ENCODE measurements around the gene BAHCC1. TPM values are rescaled to one million over a fixed set of nuclear protein-coding genes. Genes with fewer than 3 reads are reported as not detected.

Gene BAHCC1
- total RNA-seq, 2 donors from 2014 or later: 0.22 to 0.29 TPM

GRCh38 chr17:81494626-81495377 is 99.5 kb downstream of the BAHCC1 start:
- DNase-seq: no peak
- Mint-ChIP-seq H3K4me3 (no peak overlapping the region), H3K4me1 (peaks cover 2% of the 10 kb centered on the region), H3K27ac (no peak overlapping the region), H3K27me3 (no peaks in the 10 kb centered on the region), H3K36me3 (ENCODE audit: low read depth) (no peaks in the 10 kb centered on the region)
- peak; percentile 47 for ATAC-seq
- no peaks in the 10 kb centered on the region for H3K9me3 ChIP-seq (ENCODE audit: control insufficient read depth, low read length, poor library complexity, severe bottlenecking)

- DNase-seq: no peak
- Mint-ChIP-seq H3K27ac (no peak overlapping the region), H3K4me1 (peaks cover 2% of the 10 kb centered on the region), H3K4me3 (no peak overlapping the region), H3K27me3 (no peaks in the 10 kb centered on the region), H3K36me3 (ENCODE audit: low read depth) (no peaks in the 10 kb centered on the region)
- no peak for ATAC-seq
- H3K9me3 ChIP-seq (ENCODE audit: control insufficient read depth, low read length, poor library complexity, severe bottlenecking): no peaks in the 10 kb centered on the region
Observed at GRCh38 chr17:81498953-81499600, 103.8 kb downstream of the BAHCC1 start.

GRCh38 chr17:81499601-81499970 is 104.3 kb downstream of the BAHCC1 start:
- H3K27ac Mint-ChIP-seq: no peak overlapping the region
- ATAC-seq (no peak), DNase-seq (no peak)
- no peaks in the 10 kb centered on the region for H3K36me3 Mint-ChIP-seq (ENCODE audit: low read depth)
- no peaks in the 10 kb centered on the region for H3K9me3 ChIP-seq (ENCODE audit: control insufficient read depth, low read length, poor library complexity, severe bottlenecking)
- peaks cover 2% of the 10 kb centered on the region for H3K4me1 Mint-ChIP-seq
- no peaks in the 10 kb centered on the region for H3K27me3 Mint-ChIP-seq
- no peak overlapping the region for H3K4me3 Mint-ChIP-seq

- no peaks in the 10 kb centered on the region for H3K36me3 Mint-ChIP-seq (ENCODE audit: low read depth)
- H3K4me1 Mint-ChIP-seq: no peaks in the 10 kb centered on the region
- H3K27me3 Mint-ChIP-seq: no peaks in the 10 kb centered on the region
- no peaks in the 10 kb centered on the region for H3K9me3 ChIP-seq (ENCODE audit: control insufficient read depth, low read length, poor library complexity, severe bottlenecking)
- H3K27ac Mint-ChIP-seq: no peak overlapping the region
- ATAC-seq (no peak), DNase-seq (no peak)
- no peak overlapping the region for H3K4me3 Mint-ChIP-seq
Observed at GRCh38 chr17:81500047-81500446, 104.8 kb downstream of the BAHCC1 start.

DNA sequence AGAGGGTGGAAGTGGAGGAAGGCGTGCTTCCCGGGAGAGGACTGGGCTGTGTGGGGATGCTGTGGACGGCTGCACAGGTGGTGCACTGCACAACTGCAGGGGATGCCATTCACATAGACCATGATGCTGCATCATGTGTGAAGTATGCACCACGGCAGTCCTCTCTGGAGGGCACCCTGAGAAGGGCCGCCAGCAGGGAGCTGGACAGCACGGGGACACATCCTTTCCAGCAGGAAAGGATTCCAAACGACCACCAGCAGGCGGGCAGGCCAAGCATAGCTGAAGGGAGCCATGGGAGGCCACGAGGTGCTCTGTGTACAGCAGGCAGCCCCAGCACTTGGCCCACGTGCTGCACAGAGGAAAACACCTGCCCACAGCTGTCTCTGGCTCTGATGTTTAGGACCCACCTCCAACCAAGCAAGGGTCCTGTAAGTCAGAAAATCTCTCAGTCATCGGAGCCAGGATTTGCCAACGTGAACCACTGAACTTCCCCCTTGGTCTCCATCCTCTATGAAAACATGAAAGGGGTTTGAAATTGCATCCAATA is 107.3 kb downstream of the BAHCC1 start:
- no peak overlapping the region for H3K27ac Mint-ChIP-seq

GRCh38 chr17:81503619-81504018 is 108.4 kb downstream of the BAHCC1 start:
- no peaks in the 10 kb centered on the region for H3K36me3 Mint-ChIP-seq (ENCODE audit: low read depth)

More for the DNA sequence above, 107.3 kb downstream of the BAHCC1 start:
- H3K4me1 Mint-ChIP-seq: peaks cover 1% of the 10 kb centered on the region
- no peak overlapping the region for H3K4me3 Mint-ChIP-seq
- ATAC-seq (peak; percentile 53), DNase-seq (no peak)
- H3K9me3 ChIP-seq (ENCODE audit: control insufficient read depth, low read length, poor library complexity, severe bottlenecking): no peaks in the 10 kb centered on the region
- no peaks in the 10 kb centered on the region for H3K36me3 Mint-ChIP-seq (ENCODE audit: low read depth)
- no peaks in the 10 kb centered on the region for H3K27me3 Mint-ChIP-seq

GRCh38 chr17:81508639-81509206 is 113.5 kb downstream of the BAHCC1 start:
- H3K27ac Mint-ChIP-seq: peak overlapping the region; percentile 99
- H3K9me3 ChIP-seq (ENCODE audit: control insufficient read depth, low read length, poor library complexity, severe bottlenecking): no peaks in the 10 kb centered on the region
- peaks cover 16% of the 10 kb centered on the region for H3K36me3 Mint-ChIP-seq (ENCODE audit: low read depth)
- H3K4me3 Mint-ChIP-seq: peak overlapping the region; percentile 99
- peaks cover 41% of the 10 kb centered on the region for H3K4me1 Mint-ChIP-seq
- DNase-seq: no peak
- ATAC-seq: no peak
- peaks cover 5% of the 10 kb centered on the region for H3K27me3 Mint-ChIP-seq

More at GRCh38 chr17:81503619-81504018, 108.4 kb downstream of the BAHCC1 start:
- Mint-ChIP-seq H3K4me3 (peak overlapping the region; percentile 59), H3K27ac (no peak overlapping the region), H3K4me1 (peaks cover 7% of the 10 kb centered on the region), H3K27me3 (no peaks in the 10 kb centered on the region)
- ATAC-seq (no peak), DNase-seq (no peak)
- H3K9me3 ChIP-seq (ENCODE audit: control insufficient read depth, low read length, poor library complexity, severe bottlenecking): no peaks in the 10 kb centered on the region

DNA sequence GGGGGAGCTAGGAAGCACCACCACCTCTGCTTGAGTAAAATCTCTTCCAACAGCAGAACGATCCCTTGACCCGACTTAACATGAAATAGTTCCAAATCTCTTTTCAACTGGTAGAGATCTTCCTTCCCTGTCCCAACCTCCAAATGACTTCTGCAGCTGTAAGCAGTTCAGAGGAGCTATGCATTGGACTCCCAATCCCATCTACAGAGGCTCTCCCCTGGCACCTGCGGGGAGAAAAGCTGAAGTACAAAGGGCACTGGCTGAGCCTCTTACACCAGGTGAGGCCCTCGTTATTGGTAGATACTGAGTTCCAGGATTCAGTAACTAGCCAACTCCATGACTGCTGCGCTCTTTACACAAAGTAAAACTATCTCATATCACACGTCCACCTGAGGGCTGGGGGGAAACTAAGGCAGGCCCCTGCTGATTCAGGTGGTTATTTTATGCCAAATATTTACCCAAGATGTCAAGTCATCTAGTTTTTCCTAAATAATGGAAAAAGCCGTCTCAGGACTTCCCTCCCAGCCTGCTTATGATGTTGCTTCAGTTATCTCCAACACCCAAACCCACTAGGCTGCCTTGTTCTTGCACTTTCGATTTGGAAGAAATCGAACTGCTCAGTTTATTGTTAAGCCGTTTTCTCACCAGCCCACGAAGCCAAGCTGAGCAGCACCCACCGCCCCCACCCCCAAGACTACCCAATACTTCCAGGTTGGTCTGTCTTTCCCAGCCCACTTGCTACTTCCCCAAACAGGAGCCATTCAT is 114.1 kb downstream of the BAHCC1 start:
- Mint-ChIP-seq H3K4me1 (peaks cover 41% of the 10 kb centered on the region), H3K4me3 (peak overlapping the region; percentile 99), H3K27ac (peak overlapping the region; percentile 99), H3K27me3 (peaks cover 5% of the 10 kb centered on the region), H3K36me3 (ENCODE audit: low read depth) (peaks cover 16% of the 10 kb centered on the region)
- ATAC-seq: no peak
- DNase-seq: no peak
- H3K9me3 ChIP-seq (ENCODE audit: control insufficient read depth, low read length, poor library complexity, severe bottlenecking): no peaks in the 10 kb centered on the region

GRCh38 chr17:81509972-81510784 is 114.9 kb downstream of the BAHCC1 start:
- peak overlapping the region; percentile 99 for H3K4me3 Mint-ChIP-seq
- no peak for DNase-seq
- H3K9me3 ChIP-seq (ENCODE audit: control insufficient read depth, low read length, poor library complexity, severe bottlenecking): no peaks in the 10 kb centered on the region
- H3K27me3 Mint-ChIP-seq: peaks cover 5% of the 10 kb centered on the region
- peak overlapping the region; percentile 99 for H3K27ac Mint-ChIP-seq
- peaks cover 16% of the 10 kb centered on the region for H3K36me3 Mint-ChIP-seq (ENCODE audit: low read depth)
- H3K4me1 Mint-ChIP-seq: peaks cover 42% of the 10 kb centered on the region
- no peak for ATAC-seq

DNA sequence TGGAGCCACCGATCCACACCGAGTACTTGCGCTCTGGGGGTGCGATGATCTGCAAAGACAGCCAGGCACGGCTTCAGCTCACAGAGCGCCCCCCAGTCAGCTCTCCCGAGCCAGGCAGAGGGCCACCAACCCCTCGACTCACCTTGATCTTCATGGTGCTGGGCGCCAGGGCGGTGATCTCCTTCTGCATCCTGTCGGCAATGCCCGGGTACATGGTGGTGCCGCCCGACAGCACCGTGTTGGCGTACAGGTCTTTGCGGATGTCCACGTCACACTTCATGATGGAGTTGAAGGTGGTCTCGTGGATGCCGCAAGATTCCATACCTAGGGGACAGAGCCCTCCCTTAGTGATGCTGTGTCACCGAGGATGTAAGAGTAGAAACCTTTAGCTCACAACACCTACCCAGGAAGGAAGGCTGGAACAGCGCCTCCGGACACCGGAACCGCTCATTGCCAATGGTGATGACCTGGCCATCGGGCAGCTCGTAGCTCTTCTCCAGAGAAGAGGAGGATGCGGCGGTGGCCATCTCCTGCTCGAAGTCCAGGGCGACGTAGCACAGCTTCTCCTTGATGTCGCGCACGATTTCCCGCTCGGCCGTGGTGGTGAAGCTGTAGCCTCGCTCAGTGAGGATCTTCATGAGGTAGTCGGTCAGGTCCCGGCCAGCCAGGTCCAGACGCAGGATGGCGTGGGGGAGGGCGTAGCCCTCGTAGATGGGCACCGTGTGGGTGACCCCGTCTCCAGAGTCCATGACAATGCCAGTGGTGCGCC is 115.7 kb downstream of the BAHCC1 start:
- peaks cover 5% of the 10 kb centered on the region for H3K27me3 Mint-ChIP-seq
- H3K4me3 Mint-ChIP-seq: peak overlapping the region; percentile 99
- peaks cover 16% of the 10 kb centered on the region for H3K36me3 Mint-ChIP-seq (ENCODE audit: low read depth)
- H3K27ac Mint-ChIP-seq: peak overlapping the region; percentile 99
- peaks cover 47% of the 10 kb centered on the region for H3K4me1 Mint-ChIP-seq
- no peaks in the 10 kb centered on the region for H3K9me3 ChIP-seq (ENCODE audit: control insufficient read depth, low read length, poor library complexity, severe bottlenecking)
- DNase-seq (no peak), ATAC-seq (no peak)

DNA sequence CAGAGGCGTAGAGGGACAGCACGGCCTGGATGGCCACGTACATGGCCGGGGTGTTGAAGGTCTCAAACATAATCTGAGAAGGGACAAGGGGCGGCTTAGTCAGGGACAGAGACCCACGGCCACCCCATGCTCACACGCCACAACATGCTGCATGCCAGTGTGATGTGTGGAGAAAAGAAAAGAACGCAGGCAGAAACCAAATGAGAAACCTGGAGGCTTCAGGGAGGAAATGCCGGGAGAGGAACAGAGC is 116.2 kb downstream of the BAHCC1 start:
- DNase-seq (no peak), ATAC-seq (no peak)
- no peaks in the 10 kb centered on the region for H3K9me3 ChIP-seq (ENCODE audit: control insufficient read depth, low read length, poor library complexity, severe bottlenecking)
- H3K36me3 Mint-ChIP-seq (ENCODE audit: low read depth): peaks cover 16% of the 10 kb centered on the region
- peak overlapping the region; percentile 99 for H3K27ac Mint-ChIP-seq
- H3K27me3 Mint-ChIP-seq: peaks cover 5% of the 10 kb centered on the region
- H3K4me1 Mint-ChIP-seq: peaks cover 47% of the 10 kb centered on the region
- peak overlapping the region; percentile 99 for H3K4me3 Mint-ChIP-seq

Data from T-helper 17 cell (primary cell).